LNCaP clone FGC (cell line): Measurements from ENCODE around the gene ACYP1.

Experiments used
- DNase-seq: peaks from one replicate; pipeline ENCODE4 v3.0.0-alpha.2; 2011; ENCODE audit warnings: low read depth
- H3K4me3 ChIP-seq: 2 replicates; pipeline ENCODE4 v1.5.1; 2011; ENCODE audit warnings: mild to moderate bottlenecking, low read depth, low read length, control low read depth
- TF ChIP-seq, protein P1 (sequence below): IDR thresholded peaks from 2 replicates; pipeline ENCODE4 v1.5.1; 2012; ENCODE audit warnings: mild to moderate bottlenecking; ENCODE audit not compliant: control insufficient read depth, insufficient read depth; ENCODE audit errors: extremely low read depth

Gene ACYP1

DNA sequence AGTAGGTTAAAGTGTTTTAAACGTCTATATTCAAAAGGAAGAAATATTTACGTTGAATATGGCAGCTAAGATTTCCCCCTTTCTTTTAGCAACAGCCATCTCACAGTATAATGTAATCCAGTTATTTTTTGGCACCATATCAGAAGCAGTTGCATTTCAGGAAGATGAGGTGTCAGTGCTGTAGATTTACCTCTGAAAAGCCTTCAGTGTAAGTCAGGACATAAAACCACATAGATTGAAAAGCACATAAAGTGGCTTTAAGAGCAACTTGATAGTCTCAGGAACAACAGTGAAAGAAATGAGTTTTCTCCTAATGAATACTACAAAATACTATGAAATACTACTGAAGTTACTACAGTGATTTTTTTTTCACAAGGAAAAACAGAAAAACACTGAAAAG, 19.5 kb downstream of the ACYP1 start:
- no peak overlapping the region for H3K4me3 ChIP-seq
- TF ChIP-seq, protein P1, sequence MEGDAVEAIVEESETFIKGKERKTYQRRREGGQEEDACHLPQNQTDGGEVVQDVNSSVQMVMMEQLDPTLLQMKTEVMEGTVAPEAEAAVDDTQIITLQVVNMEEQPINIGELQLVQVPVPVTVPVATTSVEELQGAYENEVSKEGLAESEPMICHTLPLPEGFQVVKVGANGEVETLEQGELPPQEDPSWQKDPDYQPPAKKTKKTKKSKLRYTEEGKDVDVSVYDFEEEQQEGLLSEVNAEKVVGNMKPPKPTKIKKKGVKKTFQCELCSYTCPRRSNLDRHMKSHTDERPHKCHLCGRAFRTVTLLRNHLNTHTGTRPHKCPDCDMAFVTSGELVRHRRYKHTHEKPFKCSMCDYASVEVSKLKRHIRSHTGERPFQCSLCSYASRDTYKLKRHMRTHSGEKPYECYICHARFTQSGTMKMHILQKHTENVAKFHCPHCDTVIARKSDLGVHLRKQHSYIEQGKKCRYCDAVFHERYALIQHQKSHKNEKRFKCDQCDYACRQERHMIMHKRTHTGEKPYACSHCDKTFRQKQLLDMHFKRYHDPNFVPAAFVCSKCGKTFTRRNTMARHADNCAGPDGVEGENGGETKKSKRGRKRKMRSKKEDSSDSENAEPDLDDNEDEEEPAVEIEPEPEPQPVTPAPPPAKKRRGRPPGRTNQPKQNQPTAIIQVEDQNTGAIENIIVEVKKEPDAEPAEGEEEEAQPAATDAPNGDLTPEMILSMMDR, result no peak
- DNase-seq, result no peak

DNA sequence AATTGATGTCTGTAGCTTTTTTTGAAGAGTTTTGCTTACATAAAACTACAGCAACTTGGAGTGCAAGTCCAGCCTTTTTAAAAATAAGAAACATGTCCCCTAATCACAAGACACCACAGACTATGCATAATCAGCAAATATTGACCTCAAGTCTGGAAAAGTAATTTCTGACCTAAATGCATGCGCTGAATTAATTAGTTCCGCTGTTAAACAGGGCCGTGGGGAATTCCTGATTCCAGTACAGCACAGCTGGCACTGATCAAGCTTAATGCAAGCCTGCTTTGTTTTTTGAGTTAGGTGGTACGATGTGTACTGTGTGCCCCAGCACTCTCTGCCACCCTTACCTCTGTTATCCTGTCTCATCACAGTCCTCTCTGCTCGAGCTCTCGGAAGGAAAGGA, 21.8 kb downstream of the ACYP1 start:
- no peak overlapping the region for H3K4me3 ChIP-seq
- TF ChIP-seq, protein P1, result no peak
- no peak for DNase-seq

- TF ChIP-seq, protein P1, result no peak
- H3K4me3 ChIP-seq, result no peak overlapping the region
- no peak for DNase-seq
Measured at GRCh38 chr14:75041613-75042012, 22.2 kb downstream of the ACYP1 start.

DNA sequence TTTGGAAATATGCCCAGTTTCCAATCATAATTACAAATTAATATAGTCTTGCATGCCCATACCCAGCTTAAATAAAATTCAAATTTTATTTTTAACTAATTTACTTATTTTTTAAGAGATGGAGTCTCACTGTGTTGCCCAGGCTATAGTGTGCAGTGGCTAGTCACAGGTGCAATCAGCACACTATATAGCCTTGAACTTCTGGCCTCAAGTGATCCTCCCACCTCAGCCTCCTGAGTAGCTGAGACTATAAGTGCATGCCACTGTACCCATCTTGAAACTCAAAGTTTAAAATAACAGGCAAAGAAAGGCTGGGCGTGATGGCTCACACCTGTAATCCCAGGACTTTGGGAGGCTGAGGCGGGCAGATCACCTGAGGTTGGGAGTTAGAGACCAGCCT, 22.9 kb downstream of the ACYP1 start:
- no peak overlapping the region for H3K4me3 ChIP-seq
- no peak for DNase-seq

GRCh38 chr14:75040507-75040906, 23.3 kb downstream of the ACYP1 start:
- DNase-seq, result no peak
- no peak overlapping the region for H3K4me3 ChIP-seq

More for the DNA sequence above, 22.9 kb downstream of the ACYP1 start:
- TF ChIP-seq, protein P1, result no peak

DNA sequence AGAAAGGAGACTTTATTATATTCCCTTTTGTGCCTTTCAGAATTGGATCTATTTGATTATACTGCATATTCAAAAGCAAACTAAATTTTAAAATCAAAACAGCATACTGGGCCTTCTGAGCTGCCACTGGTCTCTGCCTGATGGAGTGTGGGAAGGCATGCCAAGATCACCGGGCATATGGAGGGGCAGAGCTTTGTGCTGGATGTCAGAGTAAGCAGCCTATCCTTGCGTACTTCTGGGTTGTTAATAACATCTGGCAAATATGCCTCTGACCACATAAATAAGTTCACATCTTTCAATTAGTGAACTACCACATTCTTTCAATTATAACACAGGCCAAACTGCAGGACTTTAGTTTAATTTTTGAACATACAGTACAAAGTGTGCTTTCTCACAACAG, 30.9 kb downstream of the ACYP1 start:
- DNase-seq, result no peak
- TF ChIP-seq, protein P1, result no peak
- no peak overlapping the region for H3K4me3 ChIP-seq

More at GRCh38 chr14:75040507-75040906, 23.3 kb downstream of the ACYP1 start:
- TF ChIP-seq, protein P1, result no peak

- H3K4me3 ChIP-seq, result no peak overlapping the region
- DNase-seq, result no peak
- TF ChIP-seq, protein P1, result no peak
Measured at GRCh38 chr14:75030147-75030546, 33.7 kb downstream of the ACYP1 start.
